ENCODE data around the gene ZBTB17. TPM values are rescaled to one million over a fixed set of nuclear protein-coding genes. Genes with fewer than 3 reads are reported as not detected.

The ZBTB17 gene
- total and polyA plus RNA-seq, 12 donors, result 16.4 to 54.9 (median 20.8) TPM

DNA sequence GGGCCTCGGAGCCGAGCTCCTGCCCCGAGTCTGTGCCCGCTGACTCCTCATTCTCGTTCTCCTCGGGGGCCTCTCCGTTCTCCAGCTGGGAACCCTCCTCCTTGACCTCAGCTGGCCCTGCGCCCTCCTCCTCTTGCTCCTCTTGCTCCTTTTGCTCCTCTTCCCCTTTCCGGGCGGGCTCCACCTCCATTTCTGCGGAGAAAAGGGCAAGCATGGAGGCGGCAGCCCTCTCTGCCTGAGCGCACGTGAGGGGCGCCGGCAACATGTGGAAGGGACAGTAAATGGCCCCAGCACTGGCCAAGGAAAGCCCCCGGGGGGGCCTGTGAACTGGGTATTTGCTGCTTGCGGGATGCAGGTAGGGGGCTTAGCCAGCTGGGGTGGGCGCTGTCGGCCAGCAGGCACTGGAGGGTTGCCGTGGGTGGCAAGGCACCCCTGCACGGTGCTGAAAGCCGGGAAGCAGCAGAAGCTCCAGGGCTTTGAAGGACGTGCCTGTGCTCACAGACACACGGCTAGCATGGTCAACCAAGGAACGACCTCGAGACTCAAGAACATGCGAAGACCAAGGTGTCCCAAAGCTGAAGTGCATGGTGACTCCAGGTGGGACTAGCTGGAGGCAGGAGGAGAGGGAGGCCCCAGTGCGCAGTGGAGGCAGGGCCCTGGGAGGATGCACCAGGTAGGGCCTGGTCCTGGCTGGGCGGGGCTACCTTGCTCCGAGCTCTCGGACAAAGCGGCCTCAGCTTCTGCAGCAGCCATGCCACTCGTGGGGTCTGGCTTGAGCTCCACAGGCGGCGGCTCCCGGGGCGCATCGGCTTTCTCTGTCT is 30.7 kb downstream of the ZBTB17 start:
- Histone ChIP-seq H3K9me3 (no peaks in the 10 kb centered on the region), H3K36me3 (peaks cover 0 to 83% (median 74%) of the 10 kb centered on the region in 9 donors), H3K4me3 (no peak overlapping the region), H3K27ac (no peak overlapping the region), H3K27me3 (no peaks in the 10 kb centered on the region), H3K4me1 (peaks cover 14 to 25% (median 22%) of the 10 kb centered on the region in 9 donors)
- ATAC-seq (no peak), DNase-seq (no peak)
- intact Hi-C loops (cut with DNase I), result no loop called here
- TF ChIP-seq, protein P1, sequence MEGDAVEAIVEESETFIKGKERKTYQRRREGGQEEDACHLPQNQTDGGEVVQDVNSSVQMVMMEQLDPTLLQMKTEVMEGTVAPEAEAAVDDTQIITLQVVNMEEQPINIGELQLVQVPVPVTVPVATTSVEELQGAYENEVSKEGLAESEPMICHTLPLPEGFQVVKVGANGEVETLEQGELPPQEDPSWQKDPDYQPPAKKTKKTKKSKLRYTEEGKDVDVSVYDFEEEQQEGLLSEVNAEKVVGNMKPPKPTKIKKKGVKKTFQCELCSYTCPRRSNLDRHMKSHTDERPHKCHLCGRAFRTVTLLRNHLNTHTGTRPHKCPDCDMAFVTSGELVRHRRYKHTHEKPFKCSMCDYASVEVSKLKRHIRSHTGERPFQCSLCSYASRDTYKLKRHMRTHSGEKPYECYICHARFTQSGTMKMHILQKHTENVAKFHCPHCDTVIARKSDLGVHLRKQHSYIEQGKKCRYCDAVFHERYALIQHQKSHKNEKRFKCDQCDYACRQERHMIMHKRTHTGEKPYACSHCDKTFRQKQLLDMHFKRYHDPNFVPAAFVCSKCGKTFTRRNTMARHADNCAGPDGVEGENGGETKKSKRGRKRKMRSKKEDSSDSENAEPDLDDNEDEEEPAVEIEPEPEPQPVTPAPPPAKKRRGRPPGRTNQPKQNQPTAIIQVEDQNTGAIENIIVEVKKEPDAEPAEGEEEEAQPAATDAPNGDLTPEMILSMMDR (IDR thresholded peaks at IDR 0.05), result no peak
- 94% methylated on average over 39 of the region's 39 CpGs for WGBS, 2 donors

- no peaks in the 10 kb centered on the region for H3K9me3 ChIP-seq
- intact Hi-C loops (cut with DNase I), result no loop called here
- TF ChIP-seq, protein P1 (IDR thresholded peaks at IDR 0.05), result no peak
- DNase-seq, result no peak
- peaks cover 8 to 22% (median 18%) of the 10 kb centered on the region in 9 donors for H3K4me1 ChIP-seq
- no peak for ATAC-seq
- WGBS, 2 donors, result 94 to 95% methylated on average over 54 to 55 of the region's 55 CpGs
- no peak overlapping the region for H3K27ac ChIP-seq
- H3K36me3 ChIP-seq, result peaks cover 0 to 91% (median 75%) of the 10 kb centered on the region in 9 donors
- H3K27me3 ChIP-seq, result no peaks in the 10 kb centered on the region
- H3K4me3 ChIP-seq, result no peak overlapping the region
Measured at GRCh38 chr1:15944308-15945010, 31.4 kb downstream of the ZBTB17 start.

- no peak for ATAC-seq
- no peak overlapping the region for H3K4me3 ChIP-seq
- H3K27me3 ChIP-seq, result no peaks in the 10 kb centered on the region
- no peak overlapping the region for H3K27ac ChIP-seq
- WGBS, 2 donors, result 96% methylated on average over 22 of the region's 22 CpGs
- peaks cover 8 to 22% (median 18%) of the 10 kb centered on the region in 9 donors for H3K4me1 ChIP-seq
- DNase-seq, result no peak
- TF ChIP-seq, protein P1 (IDR thresholded peaks at IDR 0.05), result no peak
- peaks cover 0 to 96% (median 79%) of the 10 kb centered on the region in 9 donors for H3K36me3 ChIP-seq
- no peaks in the 10 kb centered on the region for H3K9me3 ChIP-seq
- intact Hi-C loops (cut with DNase I), result no loop called here
Measured at GRCh38 chr1:15943992-15944307, 32.0 kb downstream of the ZBTB17 start.

DNA sequence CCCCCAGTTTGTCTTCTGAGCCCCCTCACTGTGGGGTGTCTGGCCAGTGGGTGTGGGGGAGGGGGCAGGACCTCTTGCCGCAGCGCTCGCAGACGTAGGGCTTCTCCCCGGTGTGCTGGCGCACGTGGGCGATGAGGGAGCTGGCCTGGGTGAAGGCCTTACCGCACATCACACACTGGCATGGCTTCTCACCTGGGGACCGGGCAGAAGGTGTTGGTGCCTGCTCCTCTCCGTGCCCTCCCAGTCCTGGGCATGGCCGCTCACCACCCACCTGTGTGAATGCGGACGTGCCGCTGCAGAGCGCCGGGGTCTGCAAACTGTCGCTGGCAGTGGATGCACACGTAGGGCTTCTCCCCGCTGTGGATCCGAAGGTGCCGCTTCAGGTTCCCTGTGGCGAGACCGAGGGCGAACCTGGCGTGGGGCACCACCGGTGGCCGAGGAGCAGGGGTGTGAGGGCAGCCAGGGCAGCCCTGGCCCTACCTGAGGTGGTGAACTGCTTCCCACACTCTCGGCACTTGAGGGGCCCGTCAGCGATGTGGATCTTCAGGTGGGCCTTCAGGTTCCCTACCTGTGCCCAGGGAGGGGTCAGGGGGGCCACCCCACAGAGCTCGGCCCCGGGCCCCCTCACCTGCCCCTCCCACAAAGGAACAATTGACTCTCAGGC is 32.4 kb downstream of the ZBTB17 start:
- peaks cover 4 to 22% (median 13%) of the 10 kb centered on the region in 9 donors for H3K4me1 ChIP-seq
- no peak overlapping the region for H3K4me3 ChIP-seq
- DNase-seq, result no peak
- no peaks in the 10 kb centered on the region for H3K9me3 ChIP-seq
- TF ChIP-seq, protein P1 (IDR thresholded peaks at IDR 0.05), result no peak
- no peak overlapping the region for H3K27ac ChIP-seq
- intact Hi-C loops (cut with DNase I), result no loop called here
- H3K36me3 ChIP-seq, result peaks cover 0 to 100% (median 84%) of the 10 kb centered on the region in 9 donors
- 96 to 98% methylated on average over 32 to 33 of the region's 33 CpGs for WGBS, 2 donors
- no peaks in the 10 kb centered on the region for H3K27me3 ChIP-seq
- no peak for ATAC-seq

Measured in heart right ventricle (tissue), 16 donors.